GM12874 (cell line): ENCODE measurements around the gene PPTC7.

Experiments
- TF ChIP-seq, protein P1 (sequence below): IDR thresholded peaks from 2 replicates; pipeline ENCODE4 v1.5.1; 2011; ENCODE audit warnings: low read depth, mild to moderate bottlenecking, control low read depth, low read length, moderate library complexity; ENCODE audit not compliant: insufficient read depth

The PPTC7 gene

DNA sequence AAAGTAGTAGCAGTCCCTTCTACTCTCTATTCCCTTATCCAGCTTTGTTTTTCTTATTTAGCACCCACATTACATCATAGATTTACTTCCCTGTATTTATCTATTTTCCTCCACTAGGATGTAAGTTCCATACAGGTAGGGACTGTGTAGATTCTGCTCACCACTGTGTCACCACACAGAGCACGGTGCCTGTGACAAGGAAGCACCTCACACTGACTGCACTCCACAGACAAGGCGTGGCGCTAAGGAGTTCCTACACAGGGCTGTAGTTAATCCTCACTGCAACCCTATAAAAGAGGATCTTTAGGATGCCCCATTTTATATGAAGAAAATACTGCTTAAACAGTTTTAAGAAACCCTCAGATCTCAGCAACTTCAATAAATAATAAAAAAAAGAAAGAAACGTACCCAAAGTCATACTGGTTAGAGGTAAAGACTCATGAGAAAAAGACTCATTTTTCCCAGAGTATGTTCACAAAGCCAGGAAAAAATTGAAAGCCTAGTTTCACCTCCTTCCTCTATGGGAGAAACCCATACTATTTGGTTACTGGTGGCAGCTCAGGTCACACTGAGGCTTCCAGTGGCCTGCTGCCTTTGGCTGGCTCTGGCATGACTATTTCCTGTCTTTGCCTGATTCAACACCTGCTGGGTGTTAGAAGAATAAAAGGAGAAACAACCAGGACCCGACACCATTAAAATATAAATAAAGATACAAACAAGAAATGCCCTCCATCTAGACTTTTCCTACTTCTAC, 44.1 kb downstream of the PPTC7 start:
- TF ChIP-seq, protein P1, sequence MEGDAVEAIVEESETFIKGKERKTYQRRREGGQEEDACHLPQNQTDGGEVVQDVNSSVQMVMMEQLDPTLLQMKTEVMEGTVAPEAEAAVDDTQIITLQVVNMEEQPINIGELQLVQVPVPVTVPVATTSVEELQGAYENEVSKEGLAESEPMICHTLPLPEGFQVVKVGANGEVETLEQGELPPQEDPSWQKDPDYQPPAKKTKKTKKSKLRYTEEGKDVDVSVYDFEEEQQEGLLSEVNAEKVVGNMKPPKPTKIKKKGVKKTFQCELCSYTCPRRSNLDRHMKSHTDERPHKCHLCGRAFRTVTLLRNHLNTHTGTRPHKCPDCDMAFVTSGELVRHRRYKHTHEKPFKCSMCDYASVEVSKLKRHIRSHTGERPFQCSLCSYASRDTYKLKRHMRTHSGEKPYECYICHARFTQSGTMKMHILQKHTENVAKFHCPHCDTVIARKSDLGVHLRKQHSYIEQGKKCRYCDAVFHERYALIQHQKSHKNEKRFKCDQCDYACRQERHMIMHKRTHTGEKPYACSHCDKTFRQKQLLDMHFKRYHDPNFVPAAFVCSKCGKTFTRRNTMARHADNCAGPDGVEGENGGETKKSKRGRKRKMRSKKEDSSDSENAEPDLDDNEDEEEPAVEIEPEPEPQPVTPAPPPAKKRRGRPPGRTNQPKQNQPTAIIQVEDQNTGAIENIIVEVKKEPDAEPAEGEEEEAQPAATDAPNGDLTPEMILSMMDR = no peak

DNA sequence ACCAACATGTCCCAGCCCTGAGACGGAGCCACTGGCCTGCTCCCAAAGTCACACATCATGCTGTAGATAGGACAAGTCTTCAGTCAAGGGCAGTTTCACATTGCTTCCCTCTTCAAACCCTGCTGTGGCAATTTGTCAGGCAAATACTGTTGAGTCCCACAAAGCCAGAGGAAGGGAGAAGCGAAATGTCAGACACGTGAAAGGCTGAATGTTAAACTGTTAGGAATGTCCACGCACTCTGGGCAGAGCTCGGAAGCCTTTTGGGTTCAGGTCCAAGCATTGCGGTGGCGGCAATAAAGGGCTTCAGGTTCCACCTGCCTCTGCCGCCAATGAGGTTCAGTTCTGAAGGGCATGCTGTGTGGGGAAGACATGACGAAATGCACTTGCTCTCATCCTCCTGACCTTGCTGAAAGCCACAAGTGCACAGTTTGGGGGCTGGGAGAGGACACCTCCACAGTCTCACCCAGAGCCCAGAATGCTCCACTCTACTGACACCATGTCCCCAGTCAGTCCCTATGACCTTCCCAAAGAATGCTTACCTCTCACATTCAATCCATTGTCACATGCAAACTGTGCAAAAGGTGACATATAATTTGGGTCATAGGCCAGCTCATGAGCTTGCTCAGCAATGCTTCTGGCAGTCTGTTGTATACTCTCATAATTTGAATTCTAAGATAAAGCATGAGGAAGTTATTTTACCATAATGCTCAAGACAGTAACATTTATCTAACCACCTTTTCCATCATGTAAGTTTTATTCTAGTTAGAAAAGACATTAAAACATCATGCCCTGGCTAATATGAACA, 45.3 kb downstream of the PPTC7 start:
- TF ChIP-seq, protein P1 = no peak

DNA sequence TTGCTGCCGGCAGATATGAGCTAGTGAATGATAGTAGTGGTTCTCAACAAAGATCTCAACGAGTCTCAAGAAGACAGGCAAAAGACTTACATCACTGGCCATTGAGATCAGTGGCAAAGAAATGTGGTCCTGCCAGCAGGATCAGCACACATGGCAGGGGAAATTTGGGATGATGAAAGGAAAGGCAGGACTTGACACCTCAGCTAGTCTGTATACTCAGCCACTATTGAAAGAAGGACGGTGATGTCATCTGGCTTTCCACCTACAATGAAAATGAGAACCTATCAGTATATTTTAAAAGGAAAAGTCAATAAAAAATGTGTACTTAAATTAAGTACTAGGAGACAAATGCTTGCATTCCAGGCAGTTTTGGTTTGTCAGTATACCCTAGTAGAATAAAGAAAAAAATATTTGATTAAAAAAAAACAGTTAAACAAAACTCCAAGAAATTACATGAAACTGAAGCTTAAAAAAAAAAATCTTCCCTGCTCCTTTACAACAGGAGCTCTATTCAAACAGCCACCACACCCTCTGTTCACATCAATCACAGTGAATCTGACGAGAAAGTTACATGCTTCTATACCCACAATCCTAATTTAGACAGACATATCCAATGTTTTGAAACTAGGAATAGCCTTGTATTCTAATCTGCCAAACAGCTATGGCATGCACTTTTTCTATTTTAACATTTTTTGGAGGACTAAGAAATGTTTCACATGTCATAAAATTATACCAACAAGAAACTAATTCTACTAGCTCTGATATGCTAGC, 46.1 kb downstream of the PPTC7 start:
- TF ChIP-seq, protein P1 = no peak

DNA sequence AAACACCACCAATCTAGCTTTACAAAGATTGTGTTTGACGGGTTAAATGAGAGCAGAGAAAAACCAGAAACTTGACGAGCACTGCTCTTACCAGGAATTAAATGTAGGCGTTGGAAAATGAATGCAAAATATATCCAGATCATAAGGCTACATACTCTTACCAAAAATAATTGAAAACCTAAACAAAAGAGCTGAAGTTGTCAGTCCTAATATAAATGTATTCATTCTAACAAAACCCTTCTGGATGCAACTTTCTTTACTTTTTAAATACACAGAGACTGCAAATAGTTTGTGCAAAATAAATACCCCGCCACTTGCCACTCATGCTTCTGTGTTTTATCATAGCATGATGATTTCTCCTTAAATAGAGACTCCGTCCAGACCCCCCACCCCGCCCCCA, 48.3 kb downstream of the PPTC7 start:
- TF ChIP-seq, protein P1 = no peak

DNA sequence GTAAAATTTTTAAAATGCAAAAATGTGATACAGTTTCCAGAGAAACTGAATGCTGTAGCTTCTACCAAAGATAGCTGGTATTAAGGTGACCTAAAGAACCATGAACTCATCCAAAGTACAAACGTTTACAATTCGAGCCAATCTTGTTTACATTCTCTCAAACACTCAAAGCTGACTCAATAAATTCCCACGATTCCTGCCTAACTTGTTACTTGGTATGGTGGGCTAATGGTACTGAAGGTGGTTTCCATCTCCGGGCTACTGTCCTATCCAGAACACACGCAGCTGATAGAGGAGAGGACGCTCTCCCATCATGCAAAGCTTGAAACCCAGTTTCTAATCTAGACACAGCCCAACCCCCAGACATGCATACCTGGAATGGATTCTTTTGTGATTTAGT, 49.5 kb downstream of the PPTC7 start:
- TF ChIP-seq, protein P1 = no peak

DNA sequence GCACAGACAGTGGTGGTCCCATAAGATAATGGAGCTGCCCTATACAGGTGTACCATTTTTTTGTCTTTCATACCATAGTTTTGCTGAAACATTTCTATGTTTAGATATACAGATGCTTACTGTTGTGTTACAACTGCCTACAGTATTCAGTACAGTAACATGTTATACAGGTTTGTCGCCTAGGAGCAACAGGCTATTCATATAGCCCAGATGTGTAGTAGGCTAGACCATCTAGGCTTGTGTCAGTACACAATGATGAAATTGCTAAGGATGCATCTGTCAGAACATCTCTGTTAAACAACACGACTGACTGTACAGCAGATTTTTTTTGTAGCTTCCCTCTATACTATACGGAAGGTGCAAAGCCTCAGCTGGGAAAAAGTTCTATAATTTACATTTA, 50.5 kb downstream of the PPTC7 start:
- TF ChIP-seq, protein P1 = no peak
